Esophagus squamous epithelium (tissue), 5 donors: ENCODE data around the gene DLEU7. TPM values are rescaled to one million over a fixed set of nuclear protein-coding genes. Genes with fewer than 3 reads are reported as not detected.

Source experiments
- DNase-seq: peaks from one replicate; lab custom pipeline; 2025; lab: John Stamatoyannopoulos, UW
- H3K27ac ChIP-seq, 4 donors: fragments of 200-600 bp; sonication (generic); one replicate each; pipeline ENCODE4 v1.5.1; 2016 to 2019; ENCODE audit warnings: mild to moderate bottlenecking in 1 of 4
- H3K27me3 ChIP-seq, 4 donors: fragments of 200-600 bp; sonication (generic); 1 replicate in 3 of 4; 2 replicates in 1 of 4; pipeline versions ENCODE4 v1.5.1 to v1.6.0; 2017 to 2021; ENCODE audit warnings: antibody characterized with exemption in 1 of 4
- H3K36me3 ChIP-seq, 3 donors: fragments of 200-600 bp; sonication (generic); one replicate each; pipeline ENCODE4 v1.5.1; 2016 to 2019
- H3K4me1 ChIP-seq, 3 donors: fragments of 200-600 bp; sonication (generic); one replicate each; pipeline ENCODE4 v1.5.1; 2017 to 2019
- H3K4me3 ChIP-seq, 4 donors: fragments of 200-600 bp; sonication (generic); 1 replicate in 3 of 4; 2 replicates in 1 of 4; pipeline ENCODE4 v1.5.1; 2016 to 2019; ENCODE audit warnings: mild to moderate bottlenecking in 2 of 4, moderate library complexity in 1 of 4
- H3K9me3 ChIP-seq, 3 donors: fragments of 200-600 bp; sonication (generic); one replicate each; pipeline ENCODE4 v1.5.1; 2016 to 2019
- CTCF ChIP-seq, 6 experiments: fragments of 450-650 bp in 4 of 6; fragments of 200-600 bp in 2 of 6; sonication (generic) in 2 of 6; IDR thresholded peaks; one replicate each; pipeline ENCODE4 v1.5.1; 2016 to 2019; ENCODE audit warnings: antibody characterized with exemption in 6 of 6, mild to moderate bottlenecking in 4 of 6, moderate library complexity in 4 of 6
- POLR2A ChIP-seq, 4 donors: fragments of 450-650 bp; IDR thresholded peaks; one replicate each; pipeline ENCODE4 v1.6.1; 2017; ENCODE audit warnings: antibody characterized with exemption in 4 of 4, mild to moderate bottlenecking in 4 of 4, moderate library complexity in 3 of 4
- whole genome bisulfite sequencing, 2 donors: methylation state at CpG; one replicate each; pipeline ENCODE4 v1.1.5; 2018; 5-methylcytosine and 5-hydroxymethylcytosine counted together
- intact Hi-C: fragments of 100-400 bp; cut with DNase I; formaldehyde crosslinking; loops from one replicate; pipeline ENCODE4 v1.15.0; 2022
- total RNA-seq, 4 donors: library from RNA; depleted of rRNA; stranded (reverse); fragments of >200 nt; gene quantifications; one replicate each; pipeline ENCODE4 v1.1.0, GENCODE V29; 2016
- donor health status: DM: yes; HTN: yes; CAD: no.

The DLEU7 gene
- total RNA-seq, 4 donors from 2014 or later = not detected

- no peak overlapping the region for H3K4me3 ChIP-seq
- intact Hi-C loops = no loop called here
- no peak for DNase-seq
- no peaks in the 10 kb centered on the region for H3K27me3 ChIP-seq
- H3K27ac ChIP-seq = no peak overlapping the region
- H3K36me3 ChIP-seq = no peaks in the 10 kb centered on the region
- TF ChIP-seq POLR2A (IDR thresholded peaks at IDR 0.05) (no peak), CTCF (IDR thresholded peaks at IDR 0.05) (no peak)
- H3K4me1 ChIP-seq = peaks cover 0 to 15% (median 6%) of the 10 kb centered on the region in 3 donors
- H3K9me3 ChIP-seq = no peaks in the 10 kb centered on the region
- 75 to 80% methylated on average over 2 of the region's 2 CpGs for WGBS, 2 donors
Measured at GRCh38 chr13:50798923-50799322, 44.6 kb downstream of the DLEU7 start.

GRCh38 chr13:50797091-50797490 is 46.4 kb downstream of the DLEU7 start:
- H3K27me3 ChIP-seq = no peaks in the 10 kb centered on the region
- no peaks in the 10 kb centered on the region for H3K36me3 ChIP-seq
- no peak for TF ChIP-seq CTCF (IDR thresholded peaks at IDR 0.05)
- H3K9me3 ChIP-seq = no peaks in the 10 kb centered on the region
- intact Hi-C loops = no loop called here
- DNase-seq = no peak
- H3K4me3 ChIP-seq = no peak overlapping the region
- no peak overlapping the region for H3K27ac ChIP-seq
- 67 to 69% methylated on average over 8 of the region's 8 CpGs for WGBS, 2 donors
- H3K4me1 ChIP-seq = peaks cover 0 to 15% (median 6%) of the 10 kb centered on the region in 3 donors

- H3K36me3 ChIP-seq = no peaks in the 10 kb centered on the region
- DNase-seq = no peak
- H3K4me1 ChIP-seq = peaks cover 0 to 14% (median 6%) of the 10 kb centered on the region in 3 donors
- 100% methylated on average over 1 of the region's 1 CpG for WGBS, 2 donors
- intact Hi-C loops = no loop called here
- no peaks in the 10 kb centered on the region for H3K27me3 ChIP-seq
- no peak overlapping the region for H3K4me3 ChIP-seq
- TF ChIP-seq POLR2A (IDR thresholded peaks at IDR 0.05) (no peak), CTCF (IDR thresholded peaks at IDR 0.05) (no peak)
- H3K27ac ChIP-seq = no peak overlapping the region
- H3K9me3 ChIP-seq = no peaks in the 10 kb centered on the region
Measured at GRCh38 chr13:50796463-50796862, 47.0 kb downstream of the DLEU7 start.

- WGBS, 2 donors = 91 to 94% methylated on average over 1 of the region's 1 CpG
- DNase-seq = no peak
- no peak overlapping the region for H3K27ac ChIP-seq
- no peaks in the 10 kb centered on the region for H3K27me3 ChIP-seq
- no peak overlapping the region for H3K4me3 ChIP-seq
- H3K9me3 ChIP-seq = no peaks in the 10 kb centered on the region
- no peaks in the 10 kb centered on the region for H3K36me3 ChIP-seq
- TF ChIP-seq POLR2A (IDR thresholded peaks at IDR 0.05) = no peak
- TF ChIP-seq CTCF (IDR thresholded peaks at IDR 0.05) = no peak
- intact Hi-C loops = no loop called here
- no peaks in the 10 kb centered on the region for H3K4me1 ChIP-seq
Measured at GRCh38 chr13:50794226-50794625, 49.3 kb downstream of the DLEU7 start.

GRCh38 chr13:50793026-50793425 is 50.5 kb downstream of the DLEU7 start:
- Histone ChIP-seq H3K27me3 (no peaks in the 10 kb centered on the region), H3K4me1 (no peaks in the 10 kb centered on the region), H3K4me3 (no peak overlapping the region), H3K27ac (no peak overlapping the region), H3K36me3 (no peaks in the 10 kb centered on the region), H3K9me3 (no peaks in the 10 kb centered on the region)
- TF ChIP-seq POLR2A (IDR thresholded peaks at IDR 0.05) (no peak), CTCF (IDR thresholded peaks at IDR 0.05) (no peak)
- no peak for DNase-seq
- 62 to 92% methylated on average over 3 of the region's 3 CpGs for WGBS, 2 donors
- intact Hi-C loops = no loop called here
